22Rv1 (cell line): ENCODE data around the gene NKAIN1.

Source experiments
- ZFX ChIP-seq: fragments of 450-650 bp; IDR thresholded peaks from 2 replicates; pipeline ENCODE4 v1.6.1; 2017; ENCODE audit warnings: antibody characterized with exemption, borderline replicate concordance
- TF ChIP-seq, protein P1 (sequence below): fragments of 450-650 bp; IDR thresholded peaks from 2 replicates; pipeline ENCODE4 v1.5.1; 2017; ENCODE audit warnings: mild to moderate bottlenecking

DNA sequence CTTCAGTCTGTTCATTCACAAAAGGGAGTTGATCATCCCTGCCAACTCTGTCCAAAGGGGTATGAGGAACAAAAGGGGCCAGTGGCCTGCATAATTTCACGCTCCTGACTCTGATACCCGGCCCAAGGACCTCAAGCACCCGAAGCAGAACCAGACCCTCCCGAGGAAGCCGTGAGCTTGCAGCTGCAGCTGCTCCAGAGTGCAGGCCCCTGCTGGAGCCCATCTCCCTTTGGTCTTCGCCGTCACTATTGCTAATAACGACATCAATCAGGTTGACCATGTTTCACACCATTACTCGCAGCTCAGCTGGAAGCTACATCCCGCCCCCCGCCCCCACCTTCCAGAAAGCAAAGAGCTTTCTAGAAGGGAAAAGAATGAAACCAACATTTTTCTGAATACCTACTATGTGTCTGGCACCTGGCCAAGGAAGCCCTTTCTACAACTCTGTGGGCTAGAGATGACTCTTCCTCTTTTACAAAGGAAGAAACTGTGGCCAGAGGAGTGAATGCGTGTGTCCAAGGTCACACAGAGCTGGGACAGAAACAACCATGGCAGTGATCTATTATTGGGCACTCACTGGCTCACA lies 5.5 kb downstream of the NKAIN1 start:
- TF ChIP-seq, protein P1, sequence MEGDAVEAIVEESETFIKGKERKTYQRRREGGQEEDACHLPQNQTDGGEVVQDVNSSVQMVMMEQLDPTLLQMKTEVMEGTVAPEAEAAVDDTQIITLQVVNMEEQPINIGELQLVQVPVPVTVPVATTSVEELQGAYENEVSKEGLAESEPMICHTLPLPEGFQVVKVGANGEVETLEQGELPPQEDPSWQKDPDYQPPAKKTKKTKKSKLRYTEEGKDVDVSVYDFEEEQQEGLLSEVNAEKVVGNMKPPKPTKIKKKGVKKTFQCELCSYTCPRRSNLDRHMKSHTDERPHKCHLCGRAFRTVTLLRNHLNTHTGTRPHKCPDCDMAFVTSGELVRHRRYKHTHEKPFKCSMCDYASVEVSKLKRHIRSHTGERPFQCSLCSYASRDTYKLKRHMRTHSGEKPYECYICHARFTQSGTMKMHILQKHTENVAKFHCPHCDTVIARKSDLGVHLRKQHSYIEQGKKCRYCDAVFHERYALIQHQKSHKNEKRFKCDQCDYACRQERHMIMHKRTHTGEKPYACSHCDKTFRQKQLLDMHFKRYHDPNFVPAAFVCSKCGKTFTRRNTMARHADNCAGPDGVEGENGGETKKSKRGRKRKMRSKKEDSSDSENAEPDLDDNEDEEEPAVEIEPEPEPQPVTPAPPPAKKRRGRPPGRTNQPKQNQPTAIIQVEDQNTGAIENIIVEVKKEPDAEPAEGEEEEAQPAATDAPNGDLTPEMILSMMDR: no peak
- TF ChIP-seq ZFX: no peak
